Body of pancreas (tissue), 4 donors: Measurements from ENCODE around the gene ACSL1. TPM values are rescaled to one million over a fixed set of nuclear protein-coding genes. Genes with fewer than 3 reads are reported as not detected.
A peak's percentile ranks its signal among the peaks of the same experiment; 100 is the strongest.

Experiments used
- ATAC-seq: fragments of 150-250 bp; one replicate; pipeline ENCODE4 v1.9.1; 2016
- DNase-seq, 4 donors: peaks; one replicate each; pipeline ENCODE4 v3.0.0-alpha.2; 2019
- H3K27ac ChIP-seq, 4 donors: fragments of 200-600 bp; sonication (generic); 1 replicate in 3 of 4; 2 replicates in 1 of 4; pipeline versions ENCODE4 v1.5.1 to v1.6.1; 2016 to 2019; ENCODE audit warnings: mild to moderate bottlenecking in 1 of 4, mixed read lengths in 1 of 4, moderate library complexity in 1 of 4
- H3K27me3 ChIP-seq, 2 donors: fragments of 200-600 bp; sonication (generic); one replicate each; pipeline ENCODE4 v1.6.0; 2016; ENCODE audit warnings: mild to moderate bottlenecking in 1 of 2
- H3K36me3 ChIP-seq, 2 donors: fragments of 200-600 bp; sonication (generic); replicated peaks in 1 of 2; 2 replicates each; pipeline ENCODE4 v1.5.1; 2016; ENCODE audit warnings: low read depth in 2 of 2; ENCODE audit not compliant: insufficient read depth in 1 of 2
- H3K4me1 ChIP-seq: fragments of 200-600 bp; sonication (generic); one replicate; pipeline ENCODE4 v1.6.0; 2016
- H3K4me3 ChIP-seq, 2 donors: fragments of 200-600 bp; sonication (generic); 1 replicate in 1 of 2; 2 replicates in 1 of 2; pipeline ENCODE4 v1.5.1; 2016 to 2019
- H3K9me3 ChIP-seq, 3 donors: fragments of 200-600 bp; sonication (generic); 1 replicate in 2 of 3; 2 replicates in 1 of 3; pipeline ENCODE4 v1.5.1; 2016
- POLR2A ChIP-seq, 3 donors: fragments of 450-650 bp; IDR thresholded peaks; one replicate each; pipeline ENCODE4 v1.6.1; 2016; ENCODE audit warnings: antibody characterized with exemption in 3 of 3, mild to moderate bottlenecking in 2 of 3
- WGBS, 2 donors: methylation state at CpG; one replicate each; pipeline ENCODE4 v1.1.5; 2017; 5-methylcytosine and 5-hydroxymethylcytosine counted together
- intact Hi-C: fragments of 100-400 bp; cut with DNase I; formaldehyde crosslinking; loops from one replicate; pipeline ENCODE4 v1.15.1; 2023
- total RNA-seq, 2 donors: library from RNA; depleted of rRNA; stranded (reverse); fragments of >200 nt; gene quantifications; one replicate each; pipeline ENCODE4 v1.1.0, GENCODE V29; 2016
- TF ChIP-seq, protein P1 (sequence below), 7 experiments: fragments of 450-650 bp in 4 of 7; fragments of 200-600 bp in 3 of 7; sonication (generic) in 3 of 7; IDR thresholded peaks; one replicate each; pipeline ENCODE4 v1.5.1; 2016 to 2019; ENCODE audit warnings: antibody characterized with exemption in 7 of 7

ACSL1 gene
- total RNA-seq, 2 donors from 2014 or later = 36.6 to 193 TPM

DNA sequence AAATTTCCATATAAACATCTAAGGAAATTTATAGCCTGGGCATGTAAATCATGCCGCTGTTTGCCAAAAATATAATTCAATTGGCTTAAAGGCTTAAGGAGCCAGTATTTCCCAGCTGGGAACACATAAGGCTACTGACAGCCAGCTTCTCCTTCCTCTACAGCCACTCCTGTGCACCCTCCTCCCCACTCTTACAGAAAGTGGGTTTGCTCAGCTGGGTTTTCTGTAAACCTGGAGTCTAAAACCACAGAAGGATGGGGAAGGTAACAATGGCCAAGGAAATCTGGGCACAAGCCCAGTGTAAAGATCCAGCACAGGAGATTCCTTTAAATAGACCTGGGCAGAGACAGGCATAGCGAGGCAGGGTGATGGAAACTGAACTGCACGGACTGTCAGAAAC, 18.5 kb downstream of the ACSL1 start:
- no peak for TF ChIP-seq POLR2A (IDR thresholded peaks at IDR 0.05)
- TF ChIP-seq, protein P1, sequence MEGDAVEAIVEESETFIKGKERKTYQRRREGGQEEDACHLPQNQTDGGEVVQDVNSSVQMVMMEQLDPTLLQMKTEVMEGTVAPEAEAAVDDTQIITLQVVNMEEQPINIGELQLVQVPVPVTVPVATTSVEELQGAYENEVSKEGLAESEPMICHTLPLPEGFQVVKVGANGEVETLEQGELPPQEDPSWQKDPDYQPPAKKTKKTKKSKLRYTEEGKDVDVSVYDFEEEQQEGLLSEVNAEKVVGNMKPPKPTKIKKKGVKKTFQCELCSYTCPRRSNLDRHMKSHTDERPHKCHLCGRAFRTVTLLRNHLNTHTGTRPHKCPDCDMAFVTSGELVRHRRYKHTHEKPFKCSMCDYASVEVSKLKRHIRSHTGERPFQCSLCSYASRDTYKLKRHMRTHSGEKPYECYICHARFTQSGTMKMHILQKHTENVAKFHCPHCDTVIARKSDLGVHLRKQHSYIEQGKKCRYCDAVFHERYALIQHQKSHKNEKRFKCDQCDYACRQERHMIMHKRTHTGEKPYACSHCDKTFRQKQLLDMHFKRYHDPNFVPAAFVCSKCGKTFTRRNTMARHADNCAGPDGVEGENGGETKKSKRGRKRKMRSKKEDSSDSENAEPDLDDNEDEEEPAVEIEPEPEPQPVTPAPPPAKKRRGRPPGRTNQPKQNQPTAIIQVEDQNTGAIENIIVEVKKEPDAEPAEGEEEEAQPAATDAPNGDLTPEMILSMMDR (IDR thresholded peaks at IDR 0.05) = no peak
- ATAC-seq (no peak), DNase-seq (peak in 2 of 4 donors; percentile 30 to 54)
- H3K27me3 ChIP-seq = no peaks in the 10 kb centered on the region
- H3K36me3 ChIP-seq = no peaks in the 10 kb centered on the region
- H3K4me1 ChIP-seq = peaks cover 58% of the 10 kb centered on the region
- no peak overlapping the region for H3K4me3 ChIP-seq
- intact Hi-C loops = loop anchor here (10.0 kb wide), 1 partner anchor 52 kb away; no protein-coding TSS in a partner anchor
- WGBS, 2 donors = 57 to 65% methylated on average over 3 of the region's 3 CpGs
- H3K9me3 ChIP-seq = no peaks in the 10 kb centered on the region
- peak overlapping the region in 2 of 4 donors; percentile 21 to 88 for H3K27ac ChIP-seq

DNA sequence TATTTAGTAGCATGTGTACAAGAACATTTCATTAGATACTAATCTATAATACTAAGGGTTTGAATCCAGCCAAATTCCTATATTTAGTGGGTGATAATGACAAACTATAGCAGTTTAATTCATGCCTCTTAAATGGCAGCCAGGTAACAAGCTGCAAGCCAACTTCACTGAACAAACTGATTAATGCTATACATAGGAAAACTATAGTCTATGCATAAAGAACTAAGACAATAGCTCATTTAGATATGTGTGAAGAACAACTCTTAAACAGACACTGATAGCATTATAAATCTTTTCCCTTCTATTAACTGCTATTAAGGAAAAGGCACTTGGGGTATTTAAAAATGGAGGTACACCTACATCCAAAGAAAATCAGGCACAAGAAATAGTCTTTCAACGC, 19.1 kb downstream of the ACSL1 start:
- Histone ChIP-seq H3K27ac (peak overlapping the region in 2 of 4 donors; percentile 21 to 88), H3K36me3 (no peaks in the 10 kb centered on the region), H3K9me3 (no peaks in the 10 kb centered on the region), H3K4me1 (peaks cover 54% of the 10 kb centered on the region), H3K4me3 (no peak overlapping the region), H3K27me3 (no peaks in the 10 kb centered on the region)
- 92 to 97% methylated on average over 1 of the region's 1 CpG for WGBS, 2 donors
- intact Hi-C loops = loop anchor here (10.0 kb wide), 1 partner anchor 52 kb away; no protein-coding TSS in a partner anchor
- TF ChIP-seq, protein P1 (IDR thresholded peaks at IDR 0.05) = no peak
- TF ChIP-seq POLR2A (IDR thresholded peaks at IDR 0.05) = no peak
- no peak for DNase-seq
- ATAC-seq = no peak

DNA sequence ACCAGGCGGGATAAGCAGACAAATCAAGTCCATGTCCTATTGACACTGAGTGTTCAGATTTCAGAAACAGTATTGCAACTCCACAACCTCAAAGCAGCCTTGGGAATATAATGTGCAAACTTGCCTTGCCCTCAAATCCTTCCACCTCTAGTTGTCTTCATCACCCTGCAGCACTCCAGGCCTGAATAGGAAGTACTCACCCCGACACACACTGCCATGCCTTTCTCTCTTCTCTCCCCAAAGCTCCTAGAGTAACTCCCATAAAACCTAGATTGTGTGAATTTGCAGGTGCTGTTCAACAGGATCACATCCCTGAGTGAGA, 19.6 kb downstream of the ACSL1 start:
- ATAC-seq (no peak), DNase-seq (no peak)
- peaks cover 54% of the 10 kb centered on the region for H3K4me1 ChIP-seq
- 92 to 97% methylated on average over 2 of the region's 2 CpGs for WGBS, 2 donors
- H3K9me3 ChIP-seq = no peaks in the 10 kb centered on the region
- no peaks in the 10 kb centered on the region for H3K36me3 ChIP-seq
- intact Hi-C loops = loop anchor here (10.0 kb wide), 1 partner anchor 51 kb away; no protein-coding TSS in a partner anchor
- no peaks in the 10 kb centered on the region for H3K27me3 ChIP-seq
- TF ChIP-seq POLR2A (IDR thresholded peaks at IDR 0.05) = no peak
- TF ChIP-seq, protein P1 (IDR thresholded peaks at IDR 0.05) = no peak
- no peak overlapping the region for H3K4me3 ChIP-seq
- peak overlapping the region; percentile 18 to 88 (median 53) for H3K27ac ChIP-seq

DNA sequence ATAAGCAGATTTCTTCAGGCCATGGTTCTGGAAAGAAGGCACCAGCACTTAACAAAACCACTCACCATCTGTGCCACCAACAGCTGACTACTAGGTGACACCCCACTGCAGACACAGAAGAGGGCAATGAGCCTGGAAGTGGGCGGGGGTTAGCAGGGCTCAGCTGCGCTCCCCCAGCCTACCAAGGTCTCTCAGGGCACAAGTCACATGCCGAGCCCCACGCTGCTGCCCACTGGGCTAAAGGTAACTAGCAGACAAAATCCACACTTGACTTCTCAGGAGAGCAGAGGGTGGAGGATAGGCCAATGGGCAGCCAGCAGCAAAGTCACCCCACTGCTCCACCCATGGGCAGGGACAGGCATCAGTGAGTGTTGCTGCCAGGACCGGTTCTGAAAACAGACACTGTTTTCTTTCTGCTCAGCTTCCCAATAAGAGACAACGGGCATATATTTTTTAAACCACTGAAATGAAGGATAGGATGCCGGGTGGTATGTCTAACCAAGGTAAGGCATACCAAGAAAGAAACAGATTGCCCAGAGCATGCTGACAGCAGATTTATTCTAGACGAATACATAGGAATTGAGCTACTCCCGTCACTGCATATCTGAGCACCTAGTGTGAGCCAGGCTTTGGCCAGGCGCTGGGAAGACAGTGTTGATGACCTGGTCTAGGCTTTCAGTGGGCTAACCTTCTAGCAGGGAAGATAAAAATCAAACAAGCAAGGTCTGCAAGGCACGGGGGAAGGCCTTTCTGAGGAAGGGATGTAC, 20.1 kb downstream of the ACSL1 start:
- H3K9me3 ChIP-seq = no peaks in the 10 kb centered on the region
- intact Hi-C loops = loop anchor here (10.0 kb wide), 1 partner anchor 51 kb away; no protein-coding TSS in a partner anchor
- peaks cover 54% of the 10 kb centered on the region for H3K4me1 ChIP-seq
- peak overlapping the region; percentile 18 to 88 (median 53) for H3K27ac ChIP-seq
- WGBS, 2 donors = 26 to 41% methylated on average over 9 to 11 of the region's 11 CpGs
- H3K4me3 ChIP-seq = no peak overlapping the region
- ATAC-seq = peak; percentile 94
- no peaks in the 10 kb centered on the region for H3K27me3 ChIP-seq
- H3K36me3 ChIP-seq = no peaks in the 10 kb centered on the region
- DNase-seq = peak; percentile 83 to 96 (median 88)
- peak in 2 of 3 donors; percentile 29 for TF ChIP-seq POLR2A (IDR thresholded peaks at IDR 0.05)
- TF ChIP-seq, protein P1 (IDR thresholded peaks at IDR 0.05) = peak in 3 of 7 experiments; percentile 12 to 31 (median 22)
